ACC112 (cell line): ENCODE data around the gene RGS21.

Experiments used
- H2AFZ ChIP-seq: fragments of 200-600 bp; sonication (generic); one replicate; pipeline ENCODE4 v1.6.0; 2017; ENCODE audit warnings: antibody characterized with exemption, low read length; ENCODE audit not compliant: unreplicated experiment
- H3K27ac ChIP-seq: fragments of 200-600 bp; sonication (generic); 2 replicates; pipeline ENCODE4 v1.5.1; 2014; ENCODE audit warnings: low read depth, mild to moderate bottlenecking, antibody characterized with exemption, low read length, moderate library complexity
- H3K27me3 ChIP-seq: fragments of 200-600 bp; sonication (generic); 2 replicates; pipeline ENCODE4 v1.6.1; 2014; ENCODE audit warnings: mild to moderate bottlenecking, antibody characterized with exemption, low read length, moderate library complexity, mixed read lengths; ENCODE audit not compliant: insufficient read depth
- H3K36me3 ChIP-seq: fragments of 200-600 bp; sonication (generic); 2 replicates; pipeline ENCODE4 v1.6.1; 2016; ENCODE audit warnings: mild to moderate bottlenecking, antibody characterized with exemption, low read length, moderate library complexity, mixed read lengths; ENCODE audit not compliant: insufficient read depth
- H3K4me1 ChIP-seq: fragments of 200-600 bp; sonication (generic); one replicate; pipeline ENCODE4 v1.6.1; 2016; ENCODE audit warnings: low read length, mixed read lengths; ENCODE audit not compliant: insufficient read depth, unreplicated experiment, control insufficient read depth
- H3K4me3 ChIP-seq: fragments of 200-600 bp; sonication (generic); 2 replicates; pipeline ENCODE4 v1.5.1; 2014; ENCODE audit warnings: mild to moderate bottlenecking, low read depth, low read length
- H3K79me2 ChIP-seq: fragments of 200-600 bp; sonication (generic); one replicate; pipeline ENCODE4 v1.6.0; 2016; ENCODE audit warnings: low read length; ENCODE audit not compliant: control insufficient read depth, unreplicated experiment, insufficient read depth

RGS21 gene

GRCh38 chr1:192407206-192407605, 90.4 kb downstream of the RGS21 start:
- Histone ChIP-seq H2AFZ (no peak overlapping the region), H3K36me3 (no peaks in the 10 kb centered on the region), H3K27ac (no peak overlapping the region), H3K79me2 (no peaks in the 10 kb centered on the region), H3K27me3 (no peaks in the 10 kb centered on the region), H3K4me1 (peaks cover 2% of the 10 kb centered on the region), H3K4me3 (no peak overlapping the region)
